ENCODE data around the gene NRXN2.
"Not testable (repeated sequence)": the region's sequence is repeated elsewhere in the genome, so short reads cannot be mapped to it uniquely, and the experiment has no call there.

NRXN2 gene

DNA sequence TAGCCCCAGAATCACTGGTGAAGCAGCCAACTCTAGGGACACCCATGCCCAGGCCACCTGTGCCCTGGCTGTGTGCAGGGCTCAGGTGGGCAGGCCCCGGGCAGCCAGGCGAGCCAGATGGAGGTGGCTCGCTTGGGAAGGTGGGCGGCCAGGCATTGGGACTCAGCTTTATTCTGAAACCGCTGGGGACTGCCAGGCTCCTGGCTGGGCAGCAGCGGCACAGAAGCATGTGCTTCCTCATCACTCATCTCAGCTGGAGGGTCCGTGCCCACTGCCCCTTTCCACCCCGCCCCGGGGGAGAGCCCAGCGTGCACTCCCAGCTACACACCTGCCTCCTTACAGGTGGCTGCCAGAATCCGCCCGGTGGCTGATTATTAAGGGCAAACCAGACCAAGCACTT lies 159.0 kb downstream of the NRXN2 start:
- DNase-seq (ENCODE audit: low spot score): no peak

DNA sequence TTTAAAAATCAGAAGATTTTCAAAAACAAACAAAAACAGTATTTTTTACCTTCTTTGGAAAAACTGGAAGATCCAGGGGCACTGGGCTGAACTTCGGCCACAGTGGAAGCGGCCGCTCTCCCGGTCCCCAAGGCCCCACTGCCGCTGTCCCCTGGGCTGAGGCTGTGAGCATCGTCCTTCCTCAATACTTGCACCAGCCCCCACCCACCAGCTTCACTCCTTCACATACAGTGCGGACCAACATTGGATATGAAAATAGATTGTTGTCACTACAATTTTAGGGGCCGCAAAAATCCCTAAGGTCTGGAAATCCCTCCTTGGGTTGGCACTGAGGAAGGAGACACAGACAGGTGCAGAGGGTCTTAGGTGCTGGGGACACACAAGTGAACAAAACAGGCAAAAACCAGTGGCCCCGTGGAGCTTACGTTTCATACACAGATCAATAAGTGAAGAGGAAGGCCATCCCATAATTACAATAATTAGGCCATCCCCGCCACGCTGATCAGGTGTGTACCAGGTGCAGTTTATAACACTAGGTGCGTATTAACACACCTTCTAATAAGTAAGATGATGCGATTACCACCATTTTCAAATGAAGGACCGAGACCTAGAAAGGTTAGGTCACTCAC lies 160.2 kb downstream of the NRXN2 start:
- no peak for DNase-seq (ENCODE audit: low spot score)

DNA sequence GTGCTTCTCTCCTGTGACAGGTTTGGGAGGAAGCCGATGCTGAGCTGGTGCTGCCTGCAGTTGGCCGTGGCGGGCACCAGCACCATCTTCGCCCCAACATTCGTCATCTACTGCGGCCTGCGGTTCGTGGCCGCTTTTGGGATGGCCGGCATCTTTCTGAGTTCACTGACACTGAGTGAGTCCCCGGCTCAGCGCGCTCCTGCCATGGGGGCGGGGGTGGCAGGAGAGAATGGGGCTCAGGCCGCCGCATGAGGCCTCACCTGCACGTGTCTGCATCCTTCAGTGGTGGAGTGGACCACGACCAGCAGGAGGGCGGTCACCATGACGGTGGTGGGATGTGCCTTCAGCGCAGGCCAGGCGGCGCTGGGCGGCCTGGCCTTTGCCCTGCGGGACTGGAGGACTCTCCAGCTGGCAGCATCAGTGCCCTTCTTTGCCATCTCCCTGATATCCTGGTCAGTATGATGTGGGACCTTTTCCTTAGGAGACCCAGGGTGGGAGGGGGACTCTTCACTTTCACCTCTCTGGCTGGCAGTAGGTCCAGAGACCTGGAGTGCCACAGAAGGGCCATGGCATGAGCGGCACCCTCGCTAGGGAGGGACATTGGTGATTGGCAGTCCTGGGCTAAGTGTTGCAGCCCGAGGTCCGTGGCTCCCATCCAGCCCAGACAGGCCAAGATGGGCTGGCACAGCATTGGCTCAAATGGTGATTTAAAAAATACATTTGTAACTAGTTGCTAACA lies 160.8 kb downstream of the NRXN2 start:
- no peak for DNase-seq (ENCODE audit: low spot score)

DNA sequence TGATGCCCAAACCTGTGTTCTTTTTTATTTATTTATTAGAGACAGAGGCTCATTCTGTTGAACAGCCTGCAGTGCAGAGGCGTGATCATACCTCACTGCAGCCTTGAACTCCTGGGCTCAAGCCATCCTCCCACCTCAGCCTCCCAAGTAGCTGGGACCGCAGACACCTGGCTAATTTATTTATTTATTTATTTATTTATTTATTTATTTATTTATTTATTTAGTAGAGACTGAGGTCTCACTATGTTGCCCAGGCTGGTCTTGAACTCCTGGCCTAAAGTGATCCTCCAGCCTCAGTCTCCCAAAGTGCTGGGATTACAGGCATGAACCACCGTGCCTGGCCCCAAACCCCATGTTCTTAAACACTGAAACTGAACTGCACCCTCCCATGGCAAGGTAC lies 161.6 kb downstream of the NRXN2 start:
- not testable (repeated sequence) for DNase-seq (ENCODE audit: low spot score)

DNA sequence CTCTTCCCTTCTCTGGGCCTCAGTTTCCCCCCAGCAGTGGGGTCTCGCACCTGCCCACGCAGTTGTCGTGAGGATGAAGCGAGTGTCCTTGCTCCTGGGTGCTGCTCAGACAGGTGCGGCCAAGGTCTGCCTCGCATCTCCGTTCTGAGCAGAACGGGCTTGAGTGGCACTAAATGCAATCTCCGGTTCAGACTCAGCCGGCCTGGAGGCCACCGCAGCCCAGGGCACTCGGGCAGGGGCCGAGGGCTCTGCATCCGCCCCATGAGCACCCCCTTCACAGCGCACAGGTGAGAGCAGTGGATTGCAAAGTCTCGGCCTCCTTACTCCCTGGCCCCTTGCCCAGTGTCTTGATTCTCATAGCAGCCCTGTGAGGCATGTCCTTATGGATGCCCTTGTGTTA lies 162.1 kb downstream of the NRXN2 start:
- DNase-seq (ENCODE audit: low spot score): no peak

DNA sequence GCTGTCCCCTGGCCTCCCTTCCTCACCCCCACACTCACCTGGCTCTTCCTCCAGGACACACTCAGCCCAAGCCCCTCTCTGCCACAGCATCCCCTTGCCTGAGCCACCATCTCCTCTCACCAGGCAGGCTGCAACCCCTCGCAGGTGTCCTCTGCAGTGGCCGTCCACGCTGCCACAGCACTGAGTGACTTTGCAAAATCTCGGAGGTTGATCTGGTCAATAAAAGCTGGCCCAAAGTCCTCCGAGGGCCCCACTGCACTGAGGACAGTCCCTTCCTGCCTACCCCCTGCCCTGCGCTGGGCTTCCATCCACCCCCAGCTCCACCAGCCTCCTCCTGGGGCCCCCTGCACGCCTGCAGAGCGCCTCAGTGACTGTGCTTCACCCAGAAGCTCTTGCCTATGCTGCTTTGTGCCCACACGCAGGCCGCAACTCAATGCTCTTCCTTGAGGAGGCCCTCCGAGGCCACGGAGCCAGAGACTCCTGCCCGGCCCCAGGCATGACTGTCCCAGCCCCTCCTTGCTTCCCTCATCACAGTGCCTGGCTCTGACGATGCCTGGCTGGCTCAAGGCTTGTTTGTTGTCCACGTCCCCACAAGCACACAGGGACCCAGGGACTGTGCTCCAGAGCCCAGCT lies 162.7 kb downstream of the NRXN2 start:
- DNase-seq (ENCODE audit: low spot score): no peak

DNA sequence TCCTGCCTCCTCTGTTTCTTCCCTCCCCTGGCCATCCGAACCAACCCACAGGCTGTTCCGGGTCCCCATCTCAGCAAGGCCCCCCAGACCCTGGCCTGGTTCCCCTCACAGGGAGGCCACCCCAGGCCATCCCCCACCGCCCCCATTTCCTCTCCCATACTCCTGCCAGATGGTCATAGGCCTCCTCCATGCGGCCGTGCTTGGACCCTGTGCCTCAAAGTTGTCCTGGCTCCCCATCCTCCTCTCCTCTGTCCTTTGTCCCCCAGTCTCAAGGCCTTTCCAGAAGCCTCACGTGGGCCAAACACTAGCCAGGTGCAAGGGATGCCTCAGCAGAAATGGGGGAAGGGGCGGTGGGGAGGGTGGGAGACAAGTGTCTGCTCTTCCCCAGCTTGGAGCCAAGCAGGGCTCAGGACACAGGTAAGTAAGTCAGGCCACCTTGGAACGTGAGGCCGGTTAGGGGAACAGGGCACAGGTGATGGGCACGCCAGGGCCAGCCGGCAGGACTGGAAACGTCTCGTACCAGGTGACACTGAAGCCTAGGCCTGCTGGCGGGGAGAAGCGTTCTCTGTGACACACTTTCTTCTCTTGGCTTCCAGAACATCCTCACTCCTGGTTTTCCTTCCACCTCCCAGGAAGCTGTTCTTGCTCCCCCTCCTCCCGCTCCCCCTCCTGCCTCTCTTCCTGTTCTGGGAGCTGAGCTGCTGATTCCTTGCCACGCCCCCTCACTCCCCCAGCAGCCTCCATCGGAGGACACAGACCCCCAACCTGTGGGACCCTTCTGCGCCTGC lies 163.5 kb downstream of the NRXN2 start:
- DNase-seq (ENCODE audit: low spot score): no peak

DNA sequence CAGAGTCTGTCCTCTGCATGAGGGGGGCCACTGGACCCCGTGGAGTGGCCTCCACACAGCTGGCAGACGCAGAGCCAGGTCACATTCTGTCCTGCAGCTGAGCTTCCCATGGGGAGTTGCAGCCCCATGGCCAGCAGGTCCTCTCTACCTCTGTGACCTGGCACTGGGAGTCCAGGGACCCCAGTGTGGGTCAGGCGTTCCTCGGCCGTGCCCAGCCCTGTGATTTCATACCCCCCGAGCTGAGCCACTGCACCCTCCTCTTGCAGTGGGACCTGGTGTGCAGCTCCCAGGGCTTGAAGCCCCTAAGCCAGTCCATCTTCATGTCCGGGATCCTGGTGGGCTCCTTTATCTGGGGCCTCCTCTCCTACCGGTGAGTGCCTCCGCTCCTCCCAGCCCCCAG lies 164.1 kb downstream of the NRXN2 start:
- DNase-seq (ENCODE audit: low spot score): no peak

DNA sequence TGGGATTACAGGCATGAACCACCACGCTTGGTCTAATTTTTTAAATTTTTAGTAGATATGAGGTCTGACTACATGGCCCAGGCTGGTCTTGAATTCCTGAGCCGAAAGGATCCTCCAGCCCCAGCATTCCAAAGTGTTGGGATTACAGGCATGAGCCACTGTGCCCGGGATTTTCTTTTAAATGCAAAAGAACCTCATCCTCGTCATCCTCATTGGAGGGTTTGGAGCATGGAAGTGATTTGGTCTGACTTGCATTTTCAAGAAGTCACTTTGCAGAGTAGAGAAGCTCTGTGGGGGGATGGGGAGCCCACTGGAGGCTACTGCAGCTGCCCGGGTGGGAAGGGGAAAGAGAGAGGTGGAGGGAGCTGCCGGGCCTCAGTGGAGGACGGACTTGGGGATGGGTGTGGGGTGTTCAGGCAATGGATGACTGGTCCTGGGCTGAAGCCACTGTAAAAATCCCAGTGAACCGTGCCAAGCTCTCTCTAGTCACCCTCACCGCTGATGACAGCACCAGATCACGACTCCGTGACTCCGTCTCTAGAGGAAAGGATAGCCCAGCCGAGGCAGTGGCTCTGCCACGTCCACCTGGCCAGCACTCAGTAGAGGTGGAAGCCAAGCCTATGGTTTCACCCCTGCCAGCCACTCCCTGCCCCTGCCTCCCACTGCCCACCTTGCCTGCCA lies 164.8 kb downstream of the NRXN2 start:
- DNase-seq (ENCODE audit: low spot score): no peak

DNA sequence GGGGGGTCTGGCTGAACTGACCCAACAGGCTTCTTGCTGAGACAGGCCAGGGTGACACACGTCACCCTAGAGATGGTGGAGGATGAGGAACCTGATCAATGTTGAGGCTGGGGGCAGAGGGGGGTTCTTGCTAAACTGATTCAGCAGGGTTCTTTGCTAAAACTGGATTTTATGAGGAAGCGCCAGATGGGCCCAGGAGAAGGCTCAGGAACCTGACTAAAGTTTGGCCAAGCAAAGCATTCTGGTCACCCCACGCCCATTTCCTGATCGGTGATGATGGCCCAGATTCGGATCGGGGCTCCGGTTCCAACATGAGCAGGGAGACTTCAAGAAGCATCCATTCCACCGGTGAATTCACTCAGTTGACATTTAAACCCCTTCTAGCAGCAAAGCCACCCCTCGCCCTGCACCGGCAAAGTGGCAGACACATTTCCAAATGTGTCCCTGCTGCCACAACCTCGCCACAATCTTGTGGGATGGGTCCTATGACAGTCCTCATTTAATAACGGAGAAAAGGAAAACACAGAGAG lies 166.2 kb downstream of the NRXN2 start:
- DNase-seq (ENCODE audit: low spot score): no peak

All from hepatic stellate cell (primary cell).